ENCODE results near the gene DDX1.

GRCh38 chr2:15671409-15671808 is 79.7 kb downstream of the DDX1 start:
- TF ChIP-seq, protein P1, sequence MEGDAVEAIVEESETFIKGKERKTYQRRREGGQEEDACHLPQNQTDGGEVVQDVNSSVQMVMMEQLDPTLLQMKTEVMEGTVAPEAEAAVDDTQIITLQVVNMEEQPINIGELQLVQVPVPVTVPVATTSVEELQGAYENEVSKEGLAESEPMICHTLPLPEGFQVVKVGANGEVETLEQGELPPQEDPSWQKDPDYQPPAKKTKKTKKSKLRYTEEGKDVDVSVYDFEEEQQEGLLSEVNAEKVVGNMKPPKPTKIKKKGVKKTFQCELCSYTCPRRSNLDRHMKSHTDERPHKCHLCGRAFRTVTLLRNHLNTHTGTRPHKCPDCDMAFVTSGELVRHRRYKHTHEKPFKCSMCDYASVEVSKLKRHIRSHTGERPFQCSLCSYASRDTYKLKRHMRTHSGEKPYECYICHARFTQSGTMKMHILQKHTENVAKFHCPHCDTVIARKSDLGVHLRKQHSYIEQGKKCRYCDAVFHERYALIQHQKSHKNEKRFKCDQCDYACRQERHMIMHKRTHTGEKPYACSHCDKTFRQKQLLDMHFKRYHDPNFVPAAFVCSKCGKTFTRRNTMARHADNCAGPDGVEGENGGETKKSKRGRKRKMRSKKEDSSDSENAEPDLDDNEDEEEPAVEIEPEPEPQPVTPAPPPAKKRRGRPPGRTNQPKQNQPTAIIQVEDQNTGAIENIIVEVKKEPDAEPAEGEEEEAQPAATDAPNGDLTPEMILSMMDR (IDR thresholded peaks at IDR 0.05): no peak
- no peak for TF ChIP-seq POLR2A (IDR thresholded peaks at IDR 0.05)
